ENCODE results near the gene TCF4.

TCF4 gene

DNA sequence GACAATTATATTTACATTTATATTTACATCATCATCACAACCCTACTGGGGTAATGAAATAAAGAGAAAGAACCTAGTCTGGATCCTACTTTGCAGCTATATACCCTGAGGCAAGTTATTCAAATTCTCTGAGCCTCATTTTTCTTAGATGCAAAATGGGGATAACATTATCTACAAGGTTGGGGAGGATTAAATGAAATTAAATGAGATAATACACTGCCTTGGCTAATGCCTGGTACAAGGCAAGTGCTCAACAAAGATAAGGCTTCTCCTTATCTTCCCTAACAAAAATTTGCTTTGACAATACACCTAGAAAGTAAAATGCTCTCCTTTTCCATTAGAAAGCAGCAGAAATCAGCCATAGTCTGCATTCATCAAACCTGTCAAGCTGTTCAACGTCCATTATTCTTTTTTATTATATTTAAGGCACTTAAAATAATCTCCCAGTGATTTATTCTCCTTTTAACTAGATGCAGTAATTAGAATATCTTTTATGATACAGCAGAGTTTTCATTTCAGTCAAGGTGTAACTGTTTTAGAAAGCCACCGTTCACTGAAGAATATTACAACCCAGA is 44.8 kb downstream of the TCF4 start:
- DNase-seq = no peak

DNA sequence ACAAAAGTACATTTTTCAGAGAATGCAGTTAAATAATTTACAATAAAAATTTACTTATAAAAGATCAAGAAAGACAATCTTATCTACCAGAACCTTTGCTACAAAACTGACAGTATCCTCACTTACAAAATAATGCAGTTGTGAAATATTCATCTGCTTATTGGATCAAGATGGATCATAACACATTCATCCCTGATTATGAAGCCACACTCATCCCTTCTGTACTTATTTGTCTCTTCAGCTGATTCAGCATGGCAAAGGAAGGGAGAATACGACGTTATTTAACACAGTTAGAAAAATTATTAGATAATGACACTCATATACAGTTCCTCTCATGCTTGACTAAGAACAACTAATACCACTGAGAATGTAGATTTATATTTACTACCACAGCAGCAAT is 46.4 kb downstream of the TCF4 start:
- DNase-seq = no peak

DNA sequence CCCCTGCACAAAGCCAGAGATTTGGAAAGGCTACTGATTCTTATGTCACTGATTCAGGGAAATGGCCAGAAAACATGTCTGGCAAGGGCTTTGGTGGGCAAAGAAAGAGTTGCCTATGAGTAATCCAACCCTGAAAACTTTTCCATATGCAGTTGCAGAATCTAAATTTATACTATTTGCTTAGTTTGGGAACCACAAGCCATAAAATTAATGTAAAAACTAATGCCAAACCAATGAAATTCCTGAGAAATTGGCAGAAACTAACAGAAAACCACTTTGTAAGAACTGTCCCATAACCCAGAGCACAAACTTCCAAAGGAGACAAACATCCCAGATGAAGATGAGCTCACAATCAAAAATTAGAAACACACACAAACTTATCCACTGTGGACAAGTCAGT is 48.8 kb downstream of the TCF4 start:
- DNase-seq = no peak

DNA sequence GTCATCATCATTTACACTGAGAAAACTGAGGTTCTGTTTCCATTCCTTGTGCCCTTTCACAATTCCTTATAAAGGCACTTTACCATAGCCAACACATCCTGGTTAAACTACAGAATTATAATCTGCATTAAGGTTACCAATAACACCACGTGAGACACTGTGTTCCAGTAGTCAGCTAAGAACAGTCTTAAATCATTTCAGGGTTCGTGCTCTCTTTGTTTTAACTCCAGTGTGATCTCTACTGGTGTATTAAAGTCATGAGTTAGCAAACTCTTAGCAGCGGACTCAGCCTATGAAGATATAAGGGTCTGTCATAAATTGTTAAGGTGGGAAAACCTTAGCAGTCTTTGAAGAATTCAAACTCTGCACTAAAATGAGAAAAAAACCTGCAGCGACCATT is 53.0 kb downstream of the TCF4 start:
- no peak for DNase-seq

DNA sequence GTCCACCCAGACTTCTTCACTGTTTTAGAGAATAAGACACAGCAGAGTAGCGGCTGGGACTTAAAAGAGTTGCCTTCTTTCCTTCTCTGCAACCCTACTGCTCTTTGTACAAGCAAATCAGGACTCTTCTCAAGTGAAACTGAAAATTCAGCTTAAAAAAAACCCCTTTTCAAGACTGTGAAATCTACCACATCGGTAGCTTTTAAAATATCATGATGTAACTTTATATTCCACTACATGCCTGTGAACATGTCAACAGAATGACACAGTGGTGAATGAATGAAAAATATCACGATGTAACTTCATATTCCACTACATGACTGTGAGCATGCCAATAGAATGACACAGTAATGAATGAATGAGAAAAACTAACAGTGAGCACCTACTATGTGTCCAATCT is 53.4 kb downstream of the TCF4 start:
- DNase-seq = no peak

DNA sequence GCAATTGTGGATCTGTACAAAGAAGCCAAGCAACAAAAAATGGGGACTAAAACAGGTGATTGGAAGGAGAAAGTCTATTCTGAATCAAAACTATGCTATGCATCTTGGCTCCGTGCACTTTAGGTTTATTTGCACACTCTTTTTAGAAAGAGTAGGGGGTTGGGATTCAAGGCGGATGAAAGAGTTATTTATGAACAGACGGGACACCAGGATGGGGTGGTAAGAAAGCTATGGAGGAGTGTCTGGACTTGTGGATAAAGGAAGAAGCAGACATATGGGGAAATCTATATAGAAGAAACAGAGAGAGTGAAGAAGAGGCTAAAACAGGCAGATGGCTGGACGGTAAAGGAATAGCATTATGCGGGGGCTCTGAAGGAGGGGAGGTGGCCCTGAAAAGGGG is 57.8 kb downstream of the TCF4 start:
- no peak for DNase-seq

DNA sequence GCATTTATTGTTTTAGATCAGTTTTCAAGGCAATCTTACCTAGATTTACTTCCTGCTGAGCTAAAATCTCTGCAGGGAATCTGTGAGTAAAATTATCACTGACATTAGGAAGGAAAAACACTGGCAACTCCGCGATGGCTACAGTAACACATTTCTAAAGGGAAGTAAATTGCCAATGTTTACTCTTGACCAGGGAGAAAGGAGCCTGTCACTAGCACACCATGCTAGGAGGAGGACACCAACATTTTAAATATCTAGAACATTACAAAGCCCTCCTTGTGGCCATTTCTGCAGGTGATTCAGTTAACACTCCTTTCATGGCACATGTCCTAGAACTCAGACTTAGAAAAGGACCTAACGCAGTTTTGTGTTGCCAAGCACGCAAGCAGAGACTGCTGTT is 58.4 kb downstream of the TCF4 start:
- peak; percentile 59 for DNase-seq

DNA sequence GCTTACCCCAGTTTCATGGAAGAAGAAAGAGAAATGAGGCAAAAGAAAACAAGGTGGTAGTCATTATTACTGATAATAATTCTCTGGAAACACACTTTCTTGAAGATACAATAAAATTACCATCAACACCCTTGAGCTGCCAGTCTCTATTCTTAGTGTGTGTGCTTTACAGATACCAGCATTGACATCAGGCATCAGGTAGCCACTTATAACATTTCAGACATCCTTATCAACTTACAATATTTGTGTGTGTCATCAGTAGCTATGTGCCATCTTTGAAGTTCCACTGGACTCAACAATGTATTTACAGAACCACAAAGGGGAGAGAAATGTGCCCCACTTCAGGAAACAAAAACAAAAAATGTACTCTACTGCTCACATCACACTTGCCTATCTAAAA is 62.1 kb downstream of the TCF4 start:
- DNase-seq = no peak

DNA sequence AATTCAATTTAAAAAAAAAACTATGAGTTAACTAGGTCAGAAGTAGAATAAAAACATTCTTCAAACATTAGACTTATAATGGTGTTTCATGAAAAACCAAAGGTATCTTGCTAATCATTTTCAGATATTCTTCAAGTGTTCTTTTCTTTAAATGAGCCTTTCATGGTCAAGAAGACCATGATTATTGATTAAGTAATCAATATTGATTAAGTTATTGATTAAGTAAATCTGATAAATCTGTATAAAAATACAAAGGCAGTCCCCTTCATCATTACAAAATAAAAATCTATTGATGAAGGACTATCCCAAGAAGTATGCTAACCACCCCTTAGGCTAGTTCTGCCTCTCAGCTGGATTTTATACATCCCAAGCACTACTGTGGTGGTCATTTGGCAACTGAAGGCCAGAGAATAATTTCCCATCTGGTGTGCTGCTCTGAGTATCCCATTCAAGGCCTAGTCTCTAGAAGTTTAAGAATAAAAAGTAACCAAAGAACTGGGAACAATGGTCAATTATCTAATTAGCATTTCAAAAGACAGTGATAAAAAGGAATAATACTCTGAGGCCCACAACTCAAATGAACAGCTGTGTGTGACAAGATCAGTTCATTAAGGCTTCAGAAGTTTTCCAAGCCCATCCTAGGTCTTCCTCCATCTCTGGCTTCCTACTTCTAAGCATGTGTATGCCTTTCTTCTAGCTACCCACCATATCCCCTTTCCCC is 63.5 kb downstream of the TCF4 start:
- no peak for DNase-seq

DNA sequence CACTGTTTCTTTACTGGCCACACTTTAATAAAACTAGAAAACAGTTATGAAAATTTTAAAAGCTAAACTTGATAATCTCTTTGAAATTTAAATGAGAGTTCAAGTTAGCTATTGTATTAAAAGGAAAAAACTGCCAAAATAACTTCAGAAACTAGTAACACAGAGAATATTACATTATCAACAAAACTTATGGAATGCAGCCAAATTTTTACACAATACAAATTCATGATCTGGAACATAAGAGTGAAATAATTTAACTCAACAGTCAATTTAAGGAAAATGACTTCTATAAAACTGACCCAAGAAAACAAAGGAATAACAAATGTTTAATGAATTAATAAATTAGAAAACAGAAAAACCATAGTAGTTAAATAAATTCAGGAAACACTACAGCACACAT is 65.0 kb downstream of the TCF4 start:
- no peak for DNase-seq

DNA sequence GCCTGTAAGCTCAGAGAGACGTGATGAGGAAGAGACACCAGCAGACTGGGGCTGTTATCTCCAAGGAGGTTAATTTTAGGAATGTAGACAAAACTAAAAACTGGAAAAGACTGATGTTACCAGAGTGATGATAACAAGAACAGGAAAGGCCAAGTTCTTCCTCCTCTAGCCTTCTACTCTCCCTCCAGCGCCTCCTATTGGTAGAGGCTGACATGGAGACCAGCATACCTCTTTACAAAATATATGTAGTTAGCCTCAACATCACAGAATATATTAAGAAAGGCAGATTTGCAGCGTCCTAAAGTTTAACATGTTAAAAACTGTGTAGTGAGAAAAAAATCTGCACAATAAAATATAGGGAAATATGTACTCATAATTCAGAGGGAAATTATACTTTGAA is 66.0 kb downstream of the TCF4 start:
- no peak for DNase-seq

DNA sequence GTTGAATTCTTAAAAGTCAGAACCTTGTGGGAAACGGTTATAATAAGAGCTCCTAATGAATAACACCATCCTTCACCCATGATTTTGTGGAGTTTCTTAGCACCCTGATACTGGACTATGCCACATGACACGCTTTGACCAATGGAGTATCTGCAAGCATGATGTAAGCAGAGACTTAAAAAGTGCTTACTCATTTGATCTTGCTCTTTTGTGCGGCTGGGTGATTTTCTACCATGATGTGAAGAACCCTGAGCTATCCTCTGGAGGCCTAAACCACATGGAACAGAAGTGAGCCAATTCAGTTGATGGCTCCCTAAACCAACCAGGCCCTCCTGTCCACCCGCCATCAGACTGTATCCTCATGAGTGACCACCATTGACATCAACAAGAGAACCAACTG is 70.9 kb downstream of the TCF4 start:
- DNase-seq = no peak

DNA sequence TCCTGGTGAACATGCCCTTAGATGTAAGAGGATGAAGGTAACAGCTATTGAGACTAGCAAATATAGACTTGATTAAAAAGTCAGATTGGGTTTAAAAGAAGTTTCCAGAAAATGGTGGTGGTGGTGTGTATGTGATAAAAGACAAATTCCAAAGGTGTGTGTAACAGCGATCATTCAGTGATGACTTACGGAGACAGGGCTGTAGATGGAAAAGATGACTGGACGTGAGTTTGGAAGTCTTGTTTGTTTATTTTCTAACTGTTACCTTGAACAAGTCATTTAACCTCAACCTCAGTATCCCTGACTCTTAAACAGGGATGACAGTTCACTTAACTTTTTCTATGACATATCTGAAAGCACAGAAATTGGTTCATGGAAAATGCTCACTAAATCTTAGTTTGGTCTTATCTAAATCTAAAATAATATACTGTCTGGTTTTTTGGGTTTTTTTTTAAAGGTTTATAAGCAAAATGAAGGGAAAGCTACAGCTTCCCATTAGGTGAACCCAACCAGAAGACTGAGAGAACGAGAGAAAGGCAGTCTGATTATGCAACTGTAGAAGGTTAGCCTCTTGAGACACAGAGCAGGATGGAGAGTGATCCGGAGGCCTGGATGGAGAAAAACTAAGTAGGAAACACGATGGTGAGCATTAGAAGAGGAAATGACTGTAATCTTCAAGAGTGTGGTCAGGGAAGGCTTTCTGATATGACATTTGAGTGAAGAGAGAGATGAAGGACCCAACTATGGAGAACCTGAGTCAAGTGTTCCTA is 71.9 kb downstream of the TCF4 start:
- DNase-seq = no peak

DNA sequence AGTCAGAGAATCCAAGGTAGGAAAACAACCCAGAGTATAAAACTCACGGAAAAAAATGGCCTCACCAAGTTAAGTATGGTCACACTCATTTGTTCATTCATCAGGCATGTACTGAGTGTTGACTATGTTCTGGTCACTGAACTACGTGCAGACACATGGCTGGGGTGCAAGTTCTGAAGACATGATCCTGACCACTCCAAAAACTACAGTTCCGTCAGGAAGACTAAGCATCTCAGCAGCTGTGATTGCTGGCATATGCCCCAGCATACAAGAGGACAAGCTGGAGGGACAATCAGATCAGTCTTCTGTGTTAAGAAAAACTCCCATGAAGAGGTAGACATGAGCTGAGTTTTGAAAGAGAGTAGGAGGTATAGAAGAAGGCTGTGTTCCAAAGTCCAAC is 72.8 kb downstream of the TCF4 start:
- no peak for DNase-seq

DNA sequence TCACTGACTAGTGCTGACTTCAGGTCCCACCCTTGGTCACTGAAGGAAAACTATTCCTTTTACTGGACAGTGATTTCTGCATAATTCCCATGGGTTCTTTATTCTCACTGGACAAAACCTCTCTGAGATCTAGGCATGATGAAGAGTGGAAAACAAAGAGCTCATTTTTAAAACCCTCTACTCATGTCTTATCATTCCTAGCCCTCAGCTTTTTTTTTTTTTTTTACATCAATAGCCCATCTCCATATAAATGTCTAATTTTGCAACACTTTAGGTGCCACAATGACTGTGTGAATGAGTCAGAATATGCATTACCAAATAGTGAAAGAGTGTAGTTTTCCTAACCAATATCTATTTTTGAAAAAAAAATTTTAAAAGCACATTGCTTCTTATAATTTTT is 74.8 kb downstream of the TCF4 start:
- no peak for DNase-seq

DNA sequence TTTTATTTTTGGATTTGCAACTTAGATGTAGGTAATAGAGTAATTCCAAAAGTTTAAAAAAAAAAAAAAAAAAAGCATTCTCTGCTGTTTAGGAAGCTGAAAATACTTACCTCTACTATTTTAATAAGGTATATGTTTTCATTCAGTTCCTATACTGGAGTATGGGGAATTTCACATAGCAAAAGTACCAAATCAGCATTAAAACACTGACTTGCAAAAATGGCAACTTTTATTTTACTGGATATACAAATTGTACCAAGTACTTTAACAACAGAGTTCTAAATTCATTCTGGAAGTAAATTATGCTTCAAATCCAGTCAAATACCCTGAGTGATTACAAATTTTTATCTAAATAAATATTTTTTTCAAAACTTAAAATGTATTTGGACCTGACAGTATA is 76.7 kb downstream of the TCF4 start:
- no peak for DNase-seq

DNA sequence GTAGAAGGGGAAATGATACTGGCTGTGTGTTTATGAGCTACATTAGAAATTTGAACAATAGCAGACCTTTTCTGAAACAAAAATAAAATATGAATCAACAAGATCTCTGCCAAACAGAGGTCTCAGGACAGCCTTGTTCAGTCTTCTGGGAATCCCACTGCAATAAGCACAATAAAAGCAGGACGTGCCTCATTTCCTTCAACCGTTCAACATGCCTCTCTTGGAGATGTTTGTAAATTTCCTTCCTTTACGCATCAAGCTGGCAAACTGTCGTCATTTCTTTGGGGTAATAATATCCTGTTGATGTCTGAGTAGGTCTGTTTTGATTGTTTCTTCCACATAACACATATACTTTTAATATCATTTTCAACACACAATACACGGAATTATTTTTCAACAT is 77.2 kb downstream of the TCF4 start:
- DNase-seq = no peak

DNA sequence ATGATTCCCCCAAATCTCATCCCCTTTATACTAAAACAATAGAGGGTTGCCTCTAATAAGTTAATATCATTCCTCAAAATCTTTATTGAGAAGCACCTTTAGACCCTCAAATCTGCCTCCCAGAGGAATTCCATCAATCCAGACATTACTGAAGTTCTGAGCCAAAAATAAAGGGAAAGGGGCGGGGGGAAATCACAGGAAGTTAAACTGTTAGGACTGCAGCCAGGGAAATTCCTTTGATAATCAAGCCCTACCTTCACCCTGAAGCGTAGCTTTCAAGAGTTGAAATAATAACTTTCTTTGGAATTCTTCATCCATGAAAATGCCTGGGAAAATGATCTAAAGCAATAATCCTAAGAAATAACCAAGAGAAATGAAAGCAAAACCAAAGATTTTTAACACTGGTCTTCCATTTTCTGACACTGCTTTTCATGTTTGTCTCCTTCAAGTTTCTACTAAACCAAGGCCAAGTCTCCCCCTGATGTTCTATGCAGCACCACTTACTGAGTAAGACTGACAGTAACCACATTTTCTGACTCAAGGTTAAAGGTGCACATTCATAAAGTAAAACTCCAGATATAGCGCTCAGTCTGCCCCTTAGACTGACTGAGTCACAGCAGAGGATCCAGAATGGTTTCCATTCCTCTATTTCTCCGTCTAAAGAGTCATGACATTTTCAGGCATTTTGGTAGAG is 78.2 kb downstream of the TCF4 start:
- DNase-seq = no peak

DNA sequence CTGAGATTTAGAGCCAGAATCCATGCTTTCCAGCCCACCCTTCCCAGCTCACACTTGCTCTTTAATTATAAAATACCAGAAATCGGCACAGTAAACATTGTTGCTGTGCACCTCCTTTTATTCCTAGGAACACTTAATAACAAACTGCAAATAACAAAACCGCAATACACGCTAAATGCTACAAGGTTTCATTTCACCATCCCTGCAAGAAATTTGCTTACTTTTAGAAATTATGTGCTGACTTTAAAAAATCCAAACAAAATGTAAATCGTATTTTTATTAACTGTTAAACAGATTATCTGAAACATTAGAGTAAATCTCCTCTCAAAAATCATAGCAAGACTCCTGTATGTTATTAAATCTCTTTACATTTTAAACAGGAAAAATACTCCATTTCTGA is 79.3 kb downstream of the TCF4 start:
- DNase-seq = no peak

DNA sequence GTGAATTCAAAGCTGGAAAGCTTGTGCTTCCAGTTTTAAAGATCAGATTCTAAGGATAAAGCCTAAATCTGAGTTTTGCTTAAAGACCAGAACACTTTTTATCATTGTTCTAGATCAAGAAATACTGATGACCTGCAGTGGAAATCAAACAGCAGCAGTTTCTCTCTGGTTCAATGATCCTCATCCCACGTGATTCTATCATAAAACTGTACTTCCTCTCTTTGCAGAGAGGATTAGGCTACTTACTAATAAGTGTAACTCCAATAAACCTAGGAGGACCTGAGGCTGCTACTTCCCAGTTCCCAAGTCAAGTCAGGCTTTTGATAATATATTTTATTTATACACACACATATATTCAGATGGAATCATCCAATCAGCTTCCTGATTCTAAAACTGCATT is 81.9 kb downstream of the TCF4 start:
- DNase-seq = no peak

DNA sequence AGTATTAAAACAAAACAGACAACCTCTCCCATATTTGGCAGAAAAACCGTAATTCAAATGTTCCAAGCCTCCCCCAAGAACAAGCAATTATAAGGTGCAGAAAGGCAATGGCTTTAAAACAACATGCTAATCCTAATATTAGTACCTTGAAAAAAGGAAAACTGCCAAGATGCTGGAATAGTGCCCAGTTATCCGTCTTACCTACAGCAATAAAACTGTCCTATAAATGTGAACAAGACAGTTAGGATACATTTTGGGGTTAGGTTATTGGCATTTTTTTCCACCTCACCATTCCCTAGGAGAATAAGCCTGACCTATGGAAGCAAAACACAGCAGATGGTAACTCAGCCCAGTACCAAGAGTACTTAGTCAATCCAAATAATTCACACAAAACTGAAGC is 83.2 kb downstream of the TCF4 start:
- DNase-seq = no peak

DNA sequence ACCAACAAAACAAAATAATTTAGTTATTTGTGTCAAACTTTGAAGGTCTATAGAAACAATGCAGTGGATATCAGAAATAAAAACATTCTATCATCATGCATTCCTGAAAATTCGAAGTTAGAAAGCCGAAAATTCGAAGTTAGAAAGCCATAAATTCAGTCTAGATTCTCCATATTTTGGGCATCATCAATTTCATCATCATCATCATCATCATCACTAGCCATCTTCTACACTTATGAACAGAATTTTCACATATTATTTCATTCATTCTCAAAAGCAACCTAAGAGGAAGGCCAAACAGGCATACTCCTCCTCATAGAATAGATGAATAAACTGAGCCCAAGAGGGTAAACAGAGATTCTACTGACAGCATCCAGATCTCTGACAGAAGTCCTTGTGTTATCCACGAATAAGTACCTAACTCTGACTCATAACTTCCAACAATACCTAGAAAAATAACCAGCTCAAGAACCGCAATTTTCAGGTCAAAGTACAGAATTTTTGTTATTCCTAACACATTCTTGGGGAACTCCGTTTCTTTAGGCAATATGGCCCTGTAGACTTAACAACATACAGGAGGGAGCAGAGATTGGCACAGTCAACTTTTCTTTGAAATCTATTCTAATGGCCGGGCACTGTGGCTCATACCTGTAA is 84.7 kb downstream of the TCF4 start:
- DNase-seq = no peak

DNA sequence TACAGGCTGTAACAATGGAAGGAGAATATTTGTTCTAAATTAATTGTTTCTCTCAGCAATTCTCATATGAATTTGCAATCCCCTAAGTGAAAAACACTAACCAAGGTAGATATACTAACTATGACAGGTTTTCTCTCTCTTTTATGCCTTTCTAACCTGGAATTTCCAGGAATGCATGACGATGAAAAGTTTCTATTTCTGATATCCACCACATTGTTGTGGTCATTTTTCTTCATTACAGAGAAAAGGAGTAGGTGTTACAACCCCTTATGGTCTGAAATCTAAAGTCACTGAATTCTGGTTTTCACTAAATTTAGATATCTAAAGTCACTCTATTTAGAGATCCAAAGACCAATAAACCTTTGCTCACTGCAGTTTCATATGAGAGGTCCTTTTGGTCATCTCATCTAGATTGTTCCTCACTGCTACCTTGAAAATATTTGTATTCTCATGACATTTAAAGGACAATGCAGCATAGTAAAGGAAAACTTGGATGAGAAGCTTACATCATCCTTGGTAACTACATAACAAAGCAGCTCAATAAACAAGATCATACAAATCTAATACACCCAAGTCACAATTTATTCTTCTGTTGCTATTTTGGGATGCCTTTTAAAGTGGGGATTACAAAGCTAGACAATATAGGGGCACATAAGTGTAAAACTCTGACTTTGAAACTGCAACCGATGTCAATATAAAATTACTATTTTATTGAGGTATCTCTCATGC is 85.8 kb downstream of the TCF4 start:
- DNase-seq = no peak

All from COR-L47 (cell line).